ENCODE data around the gene TMPRSS13.

The TMPRSS13 gene

DNA sequence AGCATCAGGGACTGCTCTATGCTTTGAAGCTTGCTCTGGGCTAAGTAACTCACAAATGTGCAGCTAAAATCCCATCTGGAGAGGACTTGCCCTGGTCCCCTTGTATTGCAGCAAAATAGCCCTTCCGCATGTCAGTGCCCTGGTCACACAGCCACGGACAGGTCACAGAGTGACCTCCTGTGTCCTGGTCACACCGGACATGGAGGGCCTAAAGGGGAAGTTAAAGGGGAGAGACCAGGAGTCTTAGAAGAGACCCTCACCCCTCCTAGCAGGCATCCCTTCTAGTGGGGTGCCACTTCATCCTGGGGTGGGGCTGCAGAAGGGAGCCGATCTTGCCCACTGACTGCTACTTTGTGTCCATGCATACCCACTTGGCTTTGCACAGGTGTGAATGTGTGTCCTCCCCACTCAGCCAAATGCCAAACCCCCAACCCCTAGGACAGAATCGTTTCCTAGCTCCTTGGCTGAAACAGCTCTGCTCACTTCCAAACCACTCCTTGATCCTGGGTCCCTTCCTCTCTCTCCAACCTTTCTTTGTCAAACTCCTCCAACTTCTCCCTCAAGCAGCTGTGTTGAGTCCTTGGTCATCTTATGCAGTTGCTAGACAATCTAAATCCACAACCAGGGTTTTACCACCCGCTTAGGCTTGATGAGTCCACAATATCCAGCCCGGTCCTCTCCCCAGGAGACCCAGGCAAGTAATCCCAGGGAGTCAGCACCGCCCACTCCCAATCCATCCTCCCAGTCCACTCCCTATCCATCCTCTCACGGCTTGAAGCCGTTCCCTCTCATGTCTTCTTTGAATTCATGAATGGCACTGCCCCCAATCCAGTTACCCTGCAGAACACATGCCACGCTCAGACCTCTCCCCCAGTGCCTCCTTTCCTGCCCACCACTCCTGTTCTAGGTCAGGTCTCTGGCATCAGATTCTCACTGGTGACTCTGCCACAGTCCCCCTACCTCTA, 49.4 kb downstream of the TMPRSS13 start:
- no peak overlapping the region for H3K27ac ChIP-seq
- TF ChIP-seq, protein P1, sequence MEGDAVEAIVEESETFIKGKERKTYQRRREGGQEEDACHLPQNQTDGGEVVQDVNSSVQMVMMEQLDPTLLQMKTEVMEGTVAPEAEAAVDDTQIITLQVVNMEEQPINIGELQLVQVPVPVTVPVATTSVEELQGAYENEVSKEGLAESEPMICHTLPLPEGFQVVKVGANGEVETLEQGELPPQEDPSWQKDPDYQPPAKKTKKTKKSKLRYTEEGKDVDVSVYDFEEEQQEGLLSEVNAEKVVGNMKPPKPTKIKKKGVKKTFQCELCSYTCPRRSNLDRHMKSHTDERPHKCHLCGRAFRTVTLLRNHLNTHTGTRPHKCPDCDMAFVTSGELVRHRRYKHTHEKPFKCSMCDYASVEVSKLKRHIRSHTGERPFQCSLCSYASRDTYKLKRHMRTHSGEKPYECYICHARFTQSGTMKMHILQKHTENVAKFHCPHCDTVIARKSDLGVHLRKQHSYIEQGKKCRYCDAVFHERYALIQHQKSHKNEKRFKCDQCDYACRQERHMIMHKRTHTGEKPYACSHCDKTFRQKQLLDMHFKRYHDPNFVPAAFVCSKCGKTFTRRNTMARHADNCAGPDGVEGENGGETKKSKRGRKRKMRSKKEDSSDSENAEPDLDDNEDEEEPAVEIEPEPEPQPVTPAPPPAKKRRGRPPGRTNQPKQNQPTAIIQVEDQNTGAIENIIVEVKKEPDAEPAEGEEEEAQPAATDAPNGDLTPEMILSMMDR (conservative IDR thresholded peaks at IDR 0.05): no peak

DNA sequence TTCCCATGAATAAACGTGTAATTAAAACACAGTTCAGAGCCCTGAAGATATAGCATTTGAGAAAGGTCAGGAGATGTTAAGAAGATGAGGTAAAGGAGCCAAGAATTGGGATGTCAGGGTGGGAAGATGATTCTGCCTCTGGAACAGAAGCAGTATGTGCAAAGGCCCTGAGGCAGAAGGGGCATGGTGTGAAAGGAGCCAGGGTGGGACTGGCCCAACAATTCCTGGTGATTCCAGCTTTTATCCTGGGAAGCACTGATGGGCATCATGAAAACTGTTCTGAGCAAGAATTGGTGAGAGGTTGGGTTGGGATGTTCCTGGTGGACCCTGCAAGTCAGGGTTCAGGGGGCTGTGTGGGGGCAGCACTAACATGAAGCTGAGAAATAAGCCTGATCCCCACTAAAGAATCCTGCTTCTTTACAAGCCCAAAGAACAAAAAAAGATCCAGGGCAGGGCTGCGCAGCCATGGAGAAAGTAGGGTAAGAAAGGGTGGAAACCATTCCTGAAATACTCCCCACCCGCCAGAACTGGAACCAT, 50.2 kb downstream of the TMPRSS13 start:
- TF ChIP-seq, protein P1 (conservative IDR thresholded peaks at IDR 0.05): no peak
- no peak overlapping the region for H3K27ac ChIP-seq

DNA sequence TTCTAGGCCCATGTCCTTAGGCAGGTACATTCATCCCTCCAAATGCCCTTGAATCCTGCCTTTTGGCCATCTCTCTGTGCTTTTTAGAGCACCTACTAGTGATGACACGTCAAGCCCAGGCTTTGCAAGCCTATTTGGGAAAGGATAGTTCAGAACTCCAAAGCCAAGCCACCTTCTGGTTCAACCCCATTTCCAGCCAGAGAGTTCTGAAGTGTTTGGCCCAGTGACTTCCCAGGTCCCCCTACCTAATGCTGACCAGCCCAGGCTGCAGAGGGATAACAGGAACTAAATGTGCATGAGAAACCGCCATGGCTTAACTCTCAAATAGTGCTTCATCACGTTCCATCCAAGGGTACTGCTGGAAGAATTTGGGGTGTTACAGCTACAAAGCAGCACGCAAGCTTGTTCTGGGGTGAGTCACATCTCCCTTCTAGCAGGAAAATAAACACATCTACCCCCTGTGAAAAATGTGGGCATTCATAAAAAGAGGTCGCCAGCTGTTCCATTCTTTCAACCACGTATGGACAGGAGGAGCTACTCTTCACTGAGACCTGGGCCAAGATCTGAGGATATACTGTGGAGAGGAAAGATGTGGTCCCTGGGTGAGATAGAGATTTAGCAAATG, 50.8 kb downstream of the TMPRSS13 start:
- H3K27ac ChIP-seq: no peak overlapping the region
- TF ChIP-seq, protein P1 (conservative IDR thresholded peaks at IDR 0.05): no peak

DNA sequence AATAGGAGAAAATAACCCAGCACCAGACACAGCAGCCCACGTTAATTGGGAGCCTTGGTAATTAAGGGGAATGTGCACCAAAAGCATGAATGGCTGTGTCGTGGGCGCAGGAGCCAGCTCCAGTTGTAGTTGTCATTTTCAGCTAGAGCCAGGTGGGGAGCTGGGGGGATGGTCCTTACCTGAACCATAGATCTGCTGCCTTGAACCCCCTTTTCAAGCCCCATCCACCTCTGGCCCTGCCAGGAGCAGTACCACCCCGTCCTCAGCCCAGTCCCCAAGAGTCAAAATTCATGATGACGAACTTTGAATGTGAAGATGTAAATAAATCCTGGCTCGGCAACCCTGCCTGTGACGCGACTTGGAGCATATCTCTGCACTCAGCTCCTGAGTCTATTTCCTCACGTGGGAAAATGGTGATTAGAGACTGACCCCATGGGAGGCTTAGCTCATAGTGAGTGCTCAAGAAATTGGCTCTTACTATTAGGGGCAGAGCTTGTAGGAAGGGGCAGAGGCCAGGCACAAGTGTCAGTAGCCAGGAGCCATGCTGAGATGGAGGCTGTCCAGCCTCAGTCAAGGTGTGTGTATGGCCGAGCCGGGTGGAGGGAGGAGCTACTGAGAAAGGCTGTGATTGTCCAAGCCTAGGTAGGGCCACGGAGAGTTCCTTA, 52.0 kb downstream of the TMPRSS13 start:
- peak overlapping the region; percentile 19; the same call in 1 of the 2 replicates for H3K27ac ChIP-seq
- TF ChIP-seq, protein P1 (conservative IDR thresholded peaks at IDR 0.05): no peak

DNA sequence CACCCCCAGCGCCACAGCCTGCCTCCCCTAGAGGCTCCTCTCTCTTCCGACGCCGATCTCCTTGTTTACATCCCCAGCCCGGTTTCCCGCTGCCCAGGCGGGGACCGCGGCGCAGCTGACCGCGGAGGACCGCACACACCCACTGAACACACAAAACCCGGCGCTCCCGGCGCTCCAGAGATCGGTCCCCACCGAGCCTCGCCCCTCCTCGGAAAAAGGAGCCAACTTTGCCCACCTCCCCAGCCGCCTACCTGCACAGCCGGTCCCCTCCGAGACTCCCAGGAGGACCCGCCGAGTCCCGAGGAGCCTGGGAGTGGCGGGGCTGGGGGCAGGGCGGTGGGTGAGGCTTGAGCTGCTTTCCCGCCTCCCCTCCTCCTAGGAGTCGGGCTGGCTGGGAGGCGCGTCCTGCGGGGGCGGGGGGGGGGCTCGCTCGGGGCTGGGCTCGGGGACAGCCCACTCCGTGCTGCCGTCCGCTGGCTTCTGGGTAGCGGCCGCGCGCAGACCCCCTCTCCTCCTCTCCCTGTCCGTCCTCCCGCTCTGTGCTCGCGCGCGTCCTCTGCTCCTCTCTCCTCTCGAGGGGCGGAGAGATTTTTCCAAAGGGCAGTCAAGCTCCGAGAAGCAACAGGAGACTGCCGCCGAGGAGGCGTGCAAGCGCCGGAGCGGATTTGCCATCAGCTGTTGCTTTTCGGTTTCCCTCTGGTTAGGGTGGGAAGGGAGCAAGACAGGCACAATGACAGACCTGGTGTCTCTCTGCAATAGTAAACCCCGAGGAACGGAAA, 52.7 kb downstream of the TMPRSS13 start, which contains the start of gene FXYD6:
TSS of gene FXYD6 (minus strand) at position 318 of the 779 bp plus-strand sequence. CDS start 33,882 bp downstream, outside the sequence.
- TF ChIP-seq, protein P1 (conservative IDR thresholded peaks at IDR 0.05): no peak
- peak within 1 kb of the TSS; percentile 19; the same call in 1 of the 2 replicates for H3K27ac ChIP-seq

DNA sequence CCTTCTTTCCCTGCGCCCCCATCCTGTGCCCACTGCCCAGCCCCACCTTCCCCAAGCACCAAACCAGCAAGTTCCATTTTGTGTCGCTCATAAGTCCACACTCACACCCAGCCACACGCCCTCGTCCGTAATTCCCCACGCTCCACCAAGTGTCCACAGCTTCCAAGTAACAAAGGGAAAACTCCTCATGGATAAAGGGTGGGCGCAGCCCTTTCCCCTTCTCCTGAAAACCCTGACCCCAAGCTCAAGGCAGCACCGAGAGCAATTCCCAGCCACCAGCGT, 53.2 kb downstream of the TMPRSS13 start:
- TF ChIP-seq, protein P1 (conservative IDR thresholded peaks at IDR 0.05): no peak
- H3K27ac ChIP-seq: peak overlapping the region; percentile 19; the same call in 1 of the 2 replicates
